Measurements from ENCODE around the gene ANO4.
"Not testable (repeated sequence)": the region's sequence is repeated elsewhere in the genome, so short reads cannot be mapped to it uniquely, and the experiment has no call there.

ANO4 gene

DNA sequence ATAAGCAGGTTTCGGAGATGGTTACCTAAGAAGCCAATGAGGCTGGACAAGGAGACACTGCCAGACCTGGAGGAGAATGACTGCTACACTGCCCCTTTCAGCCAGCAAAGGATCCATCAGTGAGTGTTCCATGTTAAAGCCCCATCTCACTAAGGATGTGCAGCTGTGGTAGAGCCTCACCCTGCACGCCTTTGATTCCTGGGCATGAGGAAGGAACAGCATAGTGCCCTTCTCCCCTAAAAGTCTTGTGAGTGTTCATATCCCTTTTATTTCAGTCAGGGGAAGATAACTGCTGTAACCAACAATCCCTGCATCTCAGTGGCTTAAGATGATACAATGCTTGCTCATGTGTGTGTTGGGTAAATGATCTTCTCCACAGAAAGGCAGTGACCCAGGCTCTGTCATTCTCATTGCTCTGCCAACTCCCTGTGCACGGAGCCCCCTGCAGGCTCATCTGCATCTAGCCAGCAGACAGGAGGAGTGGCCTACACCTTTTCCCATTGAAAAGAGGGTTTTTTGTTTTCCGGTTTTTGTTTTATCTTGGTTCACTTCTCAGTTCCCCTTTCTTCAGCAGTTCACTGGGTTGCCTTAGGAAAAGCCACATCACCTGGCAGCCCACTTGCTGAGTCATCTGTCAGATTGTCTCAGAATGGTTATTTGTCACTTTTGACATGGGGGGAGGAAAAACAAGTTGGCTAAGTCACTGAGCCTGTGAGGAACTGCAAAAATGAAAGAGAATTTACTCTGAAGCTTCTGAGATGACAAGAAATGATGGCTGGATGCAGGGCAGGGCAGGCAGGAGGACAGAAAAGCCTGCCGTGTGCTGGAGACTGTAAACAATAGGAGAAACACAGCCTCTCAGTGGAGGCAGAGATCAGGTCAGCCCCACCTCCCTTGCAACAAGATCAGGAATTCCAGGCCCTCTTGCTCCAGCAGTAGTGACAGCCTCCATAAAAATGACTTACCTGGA, 193.3 kb downstream of the ANO4 start:
- no peak for TF ChIP-seq ZFX (IDR thresholded peaks at IDR 0.05)
- TF ChIP-seq, protein P1, sequence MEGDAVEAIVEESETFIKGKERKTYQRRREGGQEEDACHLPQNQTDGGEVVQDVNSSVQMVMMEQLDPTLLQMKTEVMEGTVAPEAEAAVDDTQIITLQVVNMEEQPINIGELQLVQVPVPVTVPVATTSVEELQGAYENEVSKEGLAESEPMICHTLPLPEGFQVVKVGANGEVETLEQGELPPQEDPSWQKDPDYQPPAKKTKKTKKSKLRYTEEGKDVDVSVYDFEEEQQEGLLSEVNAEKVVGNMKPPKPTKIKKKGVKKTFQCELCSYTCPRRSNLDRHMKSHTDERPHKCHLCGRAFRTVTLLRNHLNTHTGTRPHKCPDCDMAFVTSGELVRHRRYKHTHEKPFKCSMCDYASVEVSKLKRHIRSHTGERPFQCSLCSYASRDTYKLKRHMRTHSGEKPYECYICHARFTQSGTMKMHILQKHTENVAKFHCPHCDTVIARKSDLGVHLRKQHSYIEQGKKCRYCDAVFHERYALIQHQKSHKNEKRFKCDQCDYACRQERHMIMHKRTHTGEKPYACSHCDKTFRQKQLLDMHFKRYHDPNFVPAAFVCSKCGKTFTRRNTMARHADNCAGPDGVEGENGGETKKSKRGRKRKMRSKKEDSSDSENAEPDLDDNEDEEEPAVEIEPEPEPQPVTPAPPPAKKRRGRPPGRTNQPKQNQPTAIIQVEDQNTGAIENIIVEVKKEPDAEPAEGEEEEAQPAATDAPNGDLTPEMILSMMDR (conservative IDR thresholded peaks at IDR 0.05): peak; percentile 36

DNA sequence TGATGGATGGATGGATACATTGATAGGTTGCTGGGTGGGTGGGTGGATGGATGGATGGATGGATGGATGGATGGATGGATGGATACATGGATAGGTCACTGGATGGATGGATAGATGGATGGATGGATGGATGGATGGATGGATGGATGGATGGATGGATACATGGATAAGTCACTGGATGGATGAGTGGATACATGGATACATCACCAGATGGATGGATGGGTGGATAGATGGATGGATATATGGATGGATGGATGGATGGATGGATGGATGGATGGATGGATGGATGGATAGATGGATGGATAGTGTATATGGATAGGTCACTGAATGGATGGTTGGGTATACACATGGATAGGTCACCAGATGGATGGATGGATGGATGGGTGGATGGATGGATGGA, 194.9 kb downstream of the ANO4 start:
- not testable (repeated sequence) for H3K27ac ChIP-seq

More for the DNA sequence above, 193.3 kb downstream of the ANO4 start:
- no peak overlapping the region for H3K27ac ChIP-seq

DNA sequence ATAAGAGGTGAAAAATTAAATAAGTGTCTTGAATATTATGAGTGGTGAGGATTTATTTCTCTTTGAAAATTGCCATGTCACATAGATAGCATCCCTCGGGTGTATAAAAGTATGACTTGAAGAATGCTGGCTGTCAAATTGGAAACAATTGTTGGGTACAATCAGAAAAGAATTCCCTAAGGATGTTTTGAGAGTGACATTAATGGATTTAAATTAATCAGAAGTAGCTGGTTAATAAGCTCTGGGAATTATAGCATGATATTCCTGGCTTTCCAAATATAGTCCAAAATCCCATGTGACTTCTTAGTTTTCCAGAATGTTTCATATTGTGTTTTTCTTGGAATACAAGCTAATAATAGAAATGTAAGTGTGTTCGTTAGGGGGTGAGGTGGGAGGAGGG, 196.5 kb downstream of the ANO4 start:
- TF ChIP-seq, protein P1 (conservative IDR thresholded peaks at IDR 0.05): no peak
- TF ChIP-seq ZFX (IDR thresholded peaks at IDR 0.05): no peak

DNA sequence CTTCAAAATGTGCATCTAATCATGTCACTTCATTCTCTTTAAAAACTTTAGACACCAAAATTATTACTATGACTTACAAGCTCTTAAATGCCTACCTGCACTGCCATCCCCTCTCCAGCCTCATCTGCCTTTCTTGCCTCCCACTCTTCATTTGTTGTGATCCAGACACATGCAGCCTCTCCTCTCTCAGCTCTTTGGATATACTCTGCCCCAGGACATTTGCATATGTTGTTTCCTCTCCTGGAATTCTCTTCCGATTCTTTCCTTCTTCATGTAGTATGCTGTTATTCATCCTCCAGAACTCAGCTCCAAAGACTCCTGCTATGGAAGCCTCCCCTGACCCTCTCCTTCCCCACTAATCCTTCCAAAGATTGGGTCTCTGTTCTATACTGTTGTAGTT, 197.6 kb downstream of the ANO4 start:
- no peak overlapping the region for H3K27ac ChIP-seq
- no peak for TF ChIP-seq ZFX (IDR thresholded peaks at IDR 0.05)
- TF ChIP-seq, protein P1 (conservative IDR thresholded peaks at IDR 0.05): no peak

More for the DNA sequence above, 196.5 kb downstream of the ANO4 start:
- no peak overlapping the region for H3K27ac ChIP-seq

DNA sequence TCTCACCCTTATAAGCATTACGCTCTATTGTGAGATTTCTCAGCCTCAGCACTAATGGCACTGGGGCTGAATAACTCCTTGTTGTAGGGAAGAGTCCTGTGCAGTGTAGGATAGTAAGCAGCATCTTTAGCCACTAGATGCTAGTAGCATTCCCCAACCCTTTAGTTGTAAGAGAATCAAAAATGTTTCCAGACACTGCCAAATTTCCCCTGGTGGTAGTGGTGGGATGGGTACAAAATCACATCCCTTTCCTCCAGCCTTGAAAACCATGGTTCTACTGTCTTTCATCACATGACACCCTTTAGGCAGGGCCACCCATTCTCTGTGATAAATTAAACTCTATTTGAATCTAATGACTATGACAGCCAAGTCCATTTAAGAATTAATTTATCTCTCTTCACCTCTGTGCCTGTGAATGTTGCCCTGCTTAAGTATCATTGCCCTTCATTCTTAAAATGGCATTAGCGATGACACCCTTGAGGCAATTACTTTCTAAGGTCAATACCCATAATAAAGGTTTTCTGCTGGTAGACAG, 199.4 kb downstream of the ANO4 start:
- H3K27ac ChIP-seq: no peak overlapping the region
- TF ChIP-seq, protein P1 (conservative IDR thresholded peaks at IDR 0.05): no peak; the same call in 1 of the 2 replicates
- TF ChIP-seq ZFX (IDR thresholded peaks at IDR 0.05): no peak

DNA sequence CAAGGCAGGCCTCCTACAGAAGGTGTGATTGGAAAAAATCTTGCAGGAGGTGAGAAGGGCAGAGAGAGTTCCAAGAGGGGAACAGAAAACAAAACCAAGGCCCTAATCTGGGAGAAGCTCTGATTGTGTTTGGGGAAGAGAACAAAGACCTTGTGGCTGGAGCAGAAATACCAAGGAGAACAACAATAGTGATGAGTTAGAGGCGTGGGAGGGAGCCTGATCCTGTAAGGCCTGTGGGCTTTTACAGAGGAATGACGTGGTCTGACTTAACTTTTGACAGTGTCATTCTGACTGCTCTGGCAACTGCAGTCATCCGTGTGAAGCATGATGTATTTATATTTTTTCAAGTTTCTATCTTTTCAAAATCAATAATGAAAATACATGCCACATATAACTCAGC, 200.6 kb downstream of the ANO4 start:
- TF ChIP-seq ZFX (IDR thresholded peaks at IDR 0.05): no peak
- TF ChIP-seq, protein P1 (conservative IDR thresholded peaks at IDR 0.05): no peak
- H3K27ac ChIP-seq: no peak overlapping the region

DNA sequence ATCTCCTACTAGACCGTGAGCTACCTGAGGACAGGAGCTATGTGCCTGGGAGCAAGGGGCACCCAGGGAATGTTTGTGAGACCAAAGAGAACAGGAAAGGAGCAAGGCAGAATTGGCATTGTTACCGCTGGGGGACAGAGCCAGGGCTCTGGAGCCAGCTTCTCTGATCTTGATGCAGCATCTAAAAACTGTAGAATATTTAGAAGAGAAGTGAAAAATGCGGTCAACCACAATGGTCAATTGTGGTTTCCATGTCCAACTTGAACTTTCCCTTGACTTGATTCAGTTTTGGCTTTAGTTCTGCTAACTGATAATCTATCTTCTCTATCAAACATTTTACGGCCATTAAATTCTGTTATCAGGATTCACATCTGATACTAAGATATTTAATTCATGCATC, 201.2 kb downstream of the ANO4 start:
- TF ChIP-seq, protein P1 (conservative IDR thresholded peaks at IDR 0.05): no peak
- no peak overlapping the region for H3K27ac ChIP-seq
